ENCODE data around the gene TIGD2.

DNA sequence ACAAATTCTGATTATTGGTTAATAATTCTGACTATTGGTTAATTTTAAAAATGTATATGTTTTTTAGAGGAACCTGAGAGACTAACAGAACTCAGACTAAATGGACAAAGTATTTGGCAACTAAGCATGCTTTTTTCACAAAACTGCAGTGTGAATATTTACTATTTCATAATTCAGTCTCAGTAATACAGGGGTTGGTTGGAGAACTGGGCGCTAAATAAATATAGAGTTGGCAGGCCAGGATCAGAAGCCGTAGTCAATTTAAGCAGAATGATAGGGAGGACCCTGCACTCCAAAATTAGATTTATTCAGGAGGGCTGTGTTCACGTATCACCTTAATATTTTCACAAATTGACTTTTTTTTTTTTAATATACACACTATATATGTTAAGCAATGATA is 5.8 kb downstream of the TIGD2 start:
- TF ChIP-seq, protein P1, sequence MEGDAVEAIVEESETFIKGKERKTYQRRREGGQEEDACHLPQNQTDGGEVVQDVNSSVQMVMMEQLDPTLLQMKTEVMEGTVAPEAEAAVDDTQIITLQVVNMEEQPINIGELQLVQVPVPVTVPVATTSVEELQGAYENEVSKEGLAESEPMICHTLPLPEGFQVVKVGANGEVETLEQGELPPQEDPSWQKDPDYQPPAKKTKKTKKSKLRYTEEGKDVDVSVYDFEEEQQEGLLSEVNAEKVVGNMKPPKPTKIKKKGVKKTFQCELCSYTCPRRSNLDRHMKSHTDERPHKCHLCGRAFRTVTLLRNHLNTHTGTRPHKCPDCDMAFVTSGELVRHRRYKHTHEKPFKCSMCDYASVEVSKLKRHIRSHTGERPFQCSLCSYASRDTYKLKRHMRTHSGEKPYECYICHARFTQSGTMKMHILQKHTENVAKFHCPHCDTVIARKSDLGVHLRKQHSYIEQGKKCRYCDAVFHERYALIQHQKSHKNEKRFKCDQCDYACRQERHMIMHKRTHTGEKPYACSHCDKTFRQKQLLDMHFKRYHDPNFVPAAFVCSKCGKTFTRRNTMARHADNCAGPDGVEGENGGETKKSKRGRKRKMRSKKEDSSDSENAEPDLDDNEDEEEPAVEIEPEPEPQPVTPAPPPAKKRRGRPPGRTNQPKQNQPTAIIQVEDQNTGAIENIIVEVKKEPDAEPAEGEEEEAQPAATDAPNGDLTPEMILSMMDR (IDR thresholded peaks at IDR 0.05; ENCODE audit: insufficient read depth, low read length, poor library complexity, severe bottlenecking): no peak
- TF ChIP-seq EZH2phosphoT487 (conservative IDR thresholded peaks at IDR 0.05; ENCODE audit: low read length): no peak
